VCaP (cell line): ENCODE measurements around the gene AKT2.

ENCODE experiments used
- H3K27ac ChIP-seq: fragments of 450-650 bp; 2 replicates; pipeline ENCODE4 v1.5.1; 2017
- TF ChIP-seq, protein P1 (sequence below): fragments of 450-650 bp; conservative IDR thresholded peaks from 2 replicates; pipeline ENCODE4 v1.5.1; 2017; ENCODE audit warnings: mild to moderate bottlenecking, moderate library complexity

Gene AKT2

DNA sequence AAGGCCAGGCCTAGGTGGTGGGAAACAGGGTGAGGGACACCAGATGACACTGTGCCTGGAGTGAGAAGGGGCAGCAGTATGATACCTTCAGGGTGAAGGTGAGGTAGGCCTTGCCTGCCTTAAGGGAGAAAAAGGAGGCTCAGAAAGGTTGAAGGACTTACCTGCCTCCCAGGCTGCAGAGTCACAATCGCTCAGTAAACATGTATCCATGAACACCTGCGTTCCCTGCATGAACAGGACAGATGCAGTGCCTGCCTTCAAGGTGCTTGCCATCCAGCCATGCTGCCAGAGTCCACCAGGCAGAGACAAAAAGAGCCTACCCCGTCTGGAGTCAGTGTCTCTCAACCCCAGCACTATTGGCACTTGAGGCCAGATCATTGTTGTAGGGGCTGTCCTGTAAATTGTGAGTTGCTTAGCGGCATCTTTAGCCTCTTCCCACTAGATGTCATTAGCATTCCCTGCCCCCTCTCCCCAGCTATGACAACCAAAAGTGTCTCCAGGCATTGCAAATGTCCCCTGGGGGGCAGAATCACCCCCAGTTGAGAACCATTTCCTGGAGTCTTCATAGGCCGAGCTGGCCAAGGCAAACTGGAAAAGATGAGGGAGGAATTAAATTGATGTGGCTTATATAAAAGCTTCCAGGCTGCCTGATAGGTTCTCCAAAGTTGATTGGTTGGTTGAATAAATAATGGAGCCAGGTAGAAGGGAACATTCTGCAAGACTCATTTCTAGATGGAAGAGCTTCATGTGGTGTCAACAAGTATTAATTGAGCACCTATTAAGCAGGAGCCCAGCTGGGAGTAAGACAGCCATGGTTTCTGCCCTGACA is 92.2 kb downstream of the AKT2 start:
- no peak overlapping the region for H3K27ac ChIP-seq
- TF ChIP-seq, protein P1, sequence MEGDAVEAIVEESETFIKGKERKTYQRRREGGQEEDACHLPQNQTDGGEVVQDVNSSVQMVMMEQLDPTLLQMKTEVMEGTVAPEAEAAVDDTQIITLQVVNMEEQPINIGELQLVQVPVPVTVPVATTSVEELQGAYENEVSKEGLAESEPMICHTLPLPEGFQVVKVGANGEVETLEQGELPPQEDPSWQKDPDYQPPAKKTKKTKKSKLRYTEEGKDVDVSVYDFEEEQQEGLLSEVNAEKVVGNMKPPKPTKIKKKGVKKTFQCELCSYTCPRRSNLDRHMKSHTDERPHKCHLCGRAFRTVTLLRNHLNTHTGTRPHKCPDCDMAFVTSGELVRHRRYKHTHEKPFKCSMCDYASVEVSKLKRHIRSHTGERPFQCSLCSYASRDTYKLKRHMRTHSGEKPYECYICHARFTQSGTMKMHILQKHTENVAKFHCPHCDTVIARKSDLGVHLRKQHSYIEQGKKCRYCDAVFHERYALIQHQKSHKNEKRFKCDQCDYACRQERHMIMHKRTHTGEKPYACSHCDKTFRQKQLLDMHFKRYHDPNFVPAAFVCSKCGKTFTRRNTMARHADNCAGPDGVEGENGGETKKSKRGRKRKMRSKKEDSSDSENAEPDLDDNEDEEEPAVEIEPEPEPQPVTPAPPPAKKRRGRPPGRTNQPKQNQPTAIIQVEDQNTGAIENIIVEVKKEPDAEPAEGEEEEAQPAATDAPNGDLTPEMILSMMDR = no peak

DNA sequence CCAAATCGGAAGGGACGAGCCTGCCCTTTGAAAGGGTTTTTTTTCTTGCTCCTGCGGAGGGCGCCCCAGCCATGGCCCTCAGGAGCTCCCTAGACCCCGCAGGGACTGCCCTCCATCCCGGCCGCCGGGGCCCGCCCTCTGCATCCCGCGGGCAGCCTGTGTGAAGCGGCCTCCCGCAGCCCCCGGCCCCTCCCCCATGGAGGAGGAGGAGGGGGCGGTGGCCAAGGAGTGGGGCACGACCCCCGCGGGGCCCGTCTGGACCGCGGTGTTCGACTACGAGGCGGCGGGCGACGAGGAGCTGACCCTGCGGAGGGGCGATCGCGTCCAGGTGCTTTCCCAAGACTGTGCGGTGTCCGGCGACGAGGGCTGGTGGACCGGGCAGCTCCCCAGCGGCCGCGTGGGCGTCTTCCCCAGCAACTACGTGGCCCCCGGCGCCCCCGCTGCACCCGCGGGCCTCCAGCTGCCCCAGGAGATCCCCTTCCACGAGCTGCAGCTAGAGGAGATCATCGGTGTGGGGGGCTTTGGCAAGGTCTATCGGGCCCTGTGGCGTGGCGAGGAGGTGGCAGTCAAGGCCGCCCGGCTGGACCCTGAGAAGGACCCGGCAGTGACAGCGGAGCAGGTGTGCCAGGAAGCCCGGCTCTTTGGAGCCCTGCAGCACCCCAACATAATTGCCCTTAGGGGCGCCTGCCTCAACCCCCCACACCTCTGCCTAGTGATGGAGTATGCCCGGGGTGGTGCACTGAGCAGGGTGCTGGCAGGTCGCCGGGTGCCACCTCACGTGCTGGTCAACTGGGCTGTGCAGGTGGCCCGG is 93.1 kb downstream of the AKT2 start:
- TF ChIP-seq, protein P1 = peak; percentile 34

GRCh38 chr19:40190891-40191835 is 94.0 kb downstream of the AKT2 start, which contains the start of gene MAP3K10:
TSS of gene MAP3K10 (plus strand) at chr19:40191426. CDS start at chr19:40192032, 606 bp downstream.
- H3K27ac ChIP-seq = peak within 1 kb of the TSS; percentile 78
- TF ChIP-seq, protein P1 = no peak

More for the DNA sequence above, 93.1 kb downstream of the AKT2 start:
- peak overlapping the region; percentile 78; the same call in 1 of the 2 replicates for H3K27ac ChIP-seq

GRCh38 chr19:40184273-40184672 is 100.9 kb downstream of the AKT2 start:
- TF ChIP-seq, protein P1 = no peak
- no peak overlapping the region for H3K27ac ChIP-seq
